Mesothelial cell of epicardium (in vitro differentiated cells): ENCODE measurements around the gene EIF4G1. TPM values are rescaled to one million over a fixed set of nuclear protein-coding genes. Genes with fewer than 3 reads are reported as not detected.
A peak's percentile ranks its signal among the peaks of the same experiment; 100 is the strongest.

ENCODE experiments used
- DNase-seq, 2 experiments: peaks; one replicate each; pipeline ENCODE4 v3.0.0; 2021; ENCODE audit warnings: low spot score in 2 of 2; ENCODE audit not compliant: unreplicated experiment in 2 of 2
- H3K27ac Mint-ChIP-seq: 2 replicates; pipeline ENCODE4 v1.8.0; 2021; ENCODE audit warnings: mixed read lengths
- H3K27me3 Mint-ChIP-seq: 2 replicates; pipeline ENCODE4 v1.8.0; 2021; ENCODE audit warnings: low read depth, mixed read lengths
- H3K36me3 Mint-ChIP-seq: 2 replicates; pipeline ENCODE4 v1.8.0; 2021; ENCODE audit warnings: mixed read lengths
- H3K4me1 Mint-ChIP-seq: 2 replicates; pipeline ENCODE4 v1.8.0; 2021; ENCODE audit warnings: mixed read lengths
- H3K4me3 Mint-ChIP-seq: 2 replicates; pipeline ENCODE4 v1.8.0; 2021; ENCODE audit warnings: mild to moderate bottlenecking, moderate library complexity, mixed read lengths
- H3K9me3 Mint-ChIP-seq: 2 replicates; pipeline ENCODE4 v1.8.0; 2021; ENCODE audit warnings: mixed read lengths
- CTCF ChIP-seq: fragments of 200-600 bp; sonication (generic); IDR thresholded peaks from one replicate; pipeline ENCODE4 v1.5.0; 2021; ENCODE audit warnings: antibody characterized with exemption; ENCODE audit not compliant: unreplicated experiment
- total RNA-seq: library from RNA; stranded (reverse); gene quantifications from 3 replicates; pipeline ENCODE4 v1.2.1, GENCODE V29; 2021

The EIF4G1 gene
- total RNA-seq, 1 donor from 2014 or later, result 364 TPM

GRCh38 chr3:184333190-184333589 is 18.8 kb downstream of the EIF4G1 start:
- peak overlapping the region; percentile 43 for H3K27ac Mint-ChIP-seq

GRCh38 chr3:184333700-184334099 is 19.3 kb downstream of the EIF4G1 start:
- H3K36me3 Mint-ChIP-seq, result peaks cover 34% of the 10 kb centered on the region

More at GRCh38 chr3:184333190-184333589, 18.8 kb downstream of the EIF4G1 start:
- no peaks in the 10 kb centered on the region for H3K9me3 Mint-ChIP-seq
- H3K36me3 Mint-ChIP-seq, result peaks cover 37% of the 10 kb centered on the region
- no peak overlapping the region for H3K4me3 Mint-ChIP-seq
- TF ChIP-seq CTCF, result no peak
- H3K4me1 Mint-ChIP-seq, result peaks cover 17% of the 10 kb centered on the region
- DNase-seq, result no peak
- H3K27me3 Mint-ChIP-seq, result no peaks in the 10 kb centered on the region

DNA sequence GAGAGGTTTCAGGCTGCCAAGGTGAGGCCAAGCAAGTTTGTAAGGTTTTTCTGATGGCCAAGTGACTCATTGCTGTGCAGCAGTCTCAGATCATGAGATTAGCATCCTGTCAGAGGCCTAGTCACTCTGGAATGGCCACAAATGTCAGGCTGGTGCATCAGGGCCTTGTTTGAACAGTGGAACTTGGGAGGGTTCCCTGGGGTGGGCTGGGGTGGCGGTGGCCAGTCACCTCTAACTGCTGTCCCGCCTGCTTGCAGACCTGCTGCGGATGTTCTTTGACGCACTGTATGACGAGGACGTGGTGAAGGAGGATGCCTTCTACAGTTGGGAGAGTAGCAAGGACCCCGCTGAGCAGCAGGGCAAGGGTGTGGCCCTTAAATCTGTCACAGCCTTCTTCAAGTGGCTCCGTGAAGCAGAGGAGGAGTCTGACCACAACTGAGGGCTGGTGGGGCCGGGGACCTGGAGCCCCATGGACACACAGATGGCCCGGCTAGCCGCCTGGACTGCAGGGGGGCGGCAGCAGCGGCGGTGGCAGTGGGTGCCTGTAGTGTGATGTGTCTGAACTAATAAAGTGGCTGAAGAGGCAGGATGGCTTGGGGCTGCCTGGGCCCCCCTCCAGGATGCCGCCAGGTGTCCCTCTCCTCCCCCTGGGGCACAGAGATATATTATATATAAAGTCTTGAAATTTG is 20.2 kb downstream of the EIF4G1 start:
- TF ChIP-seq CTCF, result no peak
- Mint-ChIP-seq H3K27ac (peak overlapping the region; percentile 96), H3K27me3 (no peaks in the 10 kb centered on the region), H3K9me3 (no peaks in the 10 kb centered on the region), H3K4me3 (peak overlapping the region; percentile 35), H3K36me3 (peaks cover 27% of the 10 kb centered on the region), H3K4me1 (peaks cover 25% of the 10 kb centered on the region)
- DNase-seq, result no peak

More at GRCh38 chr3:184333700-184334099, 19.3 kb downstream of the EIF4G1 start:
- Mint-ChIP-seq H3K9me3 (no peaks in the 10 kb centered on the region), H3K4me3 (no peak overlapping the region), H3K27me3 (no peaks in the 10 kb centered on the region), H3K27ac (peak overlapping the region; percentile 96), H3K4me1 (peaks cover 20% of the 10 kb centered on the region)
- TF ChIP-seq CTCF, result no peak
- no peak for DNase-seq

DNA sequence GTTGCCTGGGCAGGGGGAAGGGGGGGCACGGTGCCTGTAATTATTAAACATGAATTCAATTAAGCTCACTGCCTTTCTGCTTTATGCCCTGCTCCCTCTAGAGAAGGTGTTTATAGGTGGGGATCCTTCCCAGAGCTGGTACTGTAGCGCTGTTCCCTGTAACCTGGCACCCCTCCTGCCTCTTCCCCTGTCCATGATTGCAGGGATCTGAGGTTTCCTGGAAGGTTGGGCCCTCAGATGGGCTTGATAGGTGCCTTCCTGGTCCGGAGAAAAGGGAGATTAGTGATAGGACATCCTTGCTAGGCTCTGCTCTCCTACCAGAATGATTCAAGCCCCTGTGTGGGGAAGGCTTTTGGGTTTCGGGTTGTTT is 20.9 kb downstream of the EIF4G1 start:
- no peaks in the 10 kb centered on the region for H3K9me3 Mint-ChIP-seq
- peaks cover 23% of the 10 kb centered on the region for H3K36me3 Mint-ChIP-seq
- H3K27ac Mint-ChIP-seq, result peak overlapping the region; percentile 96
- no peak for TF ChIP-seq CTCF
- H3K4me3 Mint-ChIP-seq, result peak overlapping the region; percentile 83
- no peaks in the 10 kb centered on the region for H3K27me3 Mint-ChIP-seq
- H3K4me1 Mint-ChIP-seq, result peaks cover 25% of the 10 kb centered on the region
- DNase-seq, result no peak

- Mint-ChIP-seq H3K27ac (peak overlapping the region; percentile 96), H3K9me3 (no peaks in the 10 kb centered on the region), H3K4me3 (peak overlapping the region; percentile 83), H3K27me3 (no peaks in the 10 kb centered on the region), H3K36me3 (peaks cover 20% of the 10 kb centered on the region), H3K4me1 (peaks cover 25% of the 10 kb centered on the region)
- DNase-seq, result peak; percentile 82 to 95
- no peak for TF ChIP-seq CTCF
Observed at GRCh38 chr3:184335661-184336546, 21.5 kb downstream of the EIF4G1 start.
